SK-N-SH (cell line): ENCODE measurements around the gene BTBD2. TPM values are rescaled to one million over a fixed set of nuclear protein-coding genes. Genes with fewer than 3 reads are reported as not detected.

Experiments used
- CTCF ChIA-PET: fragments of 300-600, 350-600 bp; formaldehyde crosslinking; extraction: SDS; loops from one replicate; lab custom pipeline; 2021; lab: Yijun Ruan, JAX
- POLR2A ChIA-PET: fragments of 350-600 bp; sonication (Branson Sonifier 250); formaldehyde crosslinking; extraction: SDS; loops from one replicate; lab custom pipeline; 2020; ENCODE audit warnings: antibody characterized with exemption, inconsistent platforms; lab: Yijun Ruan, JAX
- DNase-seq: peaks from one replicate; pipeline ENCODE4 v3.0.0; 2012
- H2AFZ ChIP-seq: fragments of 200-600 bp; sonication (generic); 2 replicates; pipeline ENCODE4 v1.8.1; 2016; ENCODE audit warnings: antibody characterized with exemption, mild to moderate bottlenecking, low read depth
- H3F3A ChIP-seq: fragments of 200-600 bp; sonication (generic); replicated peaks from 2 replicates; pipeline ENCODE3; 2016; ENCODE audit warnings: antibody characterized with exemption, mild to moderate bottlenecking; ENCODE audit not compliant: insufficient read depth
- H3K27ac ChIP-seq, 2 experiments: fragments of 200-500 bp in 1 of 2; fragments of 200-600 bp in 1 of 2; sonication (Bioruptor generic) in 1 of 2; sonication (generic), shearing (Covaris generic) in 1 of 2; 2 replicates each; pipeline versions ENCODE4 v1.5.1 to v1.6.1; 2014 to 2016; ENCODE audit warnings: low read depth in 2 of 2, inconsistent platforms in 1 of 2, low read length in 1 of 2, mild to moderate bottlenecking in 1 of 2, mixed read lengths in 1 of 2
- H3K27me3 ChIP-seq: fragments of 200-600 bp; sonication (generic), shearing (Covaris generic); 2 replicates; pipeline ENCODE4 v1.6.1; 2016; ENCODE audit warnings: mixed run types; ENCODE audit not compliant: insufficient read depth
- H3K36me3 ChIP-seq, 2 experiments: fragments of 200-500 bp in 1 of 2; fragments of 200-600 bp in 1 of 2; sonication (Bioruptor generic) in 1 of 2; sonication (generic) in 1 of 2; replicated peaks in 1 of 2; 2 replicates each; pipeline versions ENCODE3 to v1.5.1; 2014 to 2016; ENCODE audit warnings: low read length in 1 of 2, mild to moderate bottlenecking in 1 of 2; ENCODE audit not compliant: insufficient read depth in 2 of 2, control insufficient read depth in 1 of 2
- H3K4me1 ChIP-seq, 2 experiments: fragments of 200-500 bp in 1 of 2; fragments of 200-600 bp in 1 of 2; sonication (Bioruptor generic) in 1 of 2; sonication (generic), shearing (Covaris generic) in 1 of 2; 2 replicates each; pipeline versions ENCODE4 v1.5.1 to v1.6.1; 2014 to 2016; ENCODE audit warnings: low read depth in 1 of 2, low read length in 1 of 2, mixed run types in 1 of 2; ENCODE audit not compliant: insufficient read depth in 2 of 2, control insufficient read depth in 1 of 2
- H3K4me2 ChIP-seq: fragments of 200-600 bp; sonication (generic), shearing (Covaris generic); 2 replicates; pipeline ENCODE4 v1.6.1; 2017; ENCODE audit warnings: mixed run types
- H3K4me3 ChIP-seq, 2 experiments: fragments of 200-500 bp in 1 of 2; fragments of 200-600 bp in 1 of 2; sonication (Bioruptor generic) in 1 of 2; sonication (generic), shearing (Covaris generic) in 1 of 2; 2 replicates each; pipeline versions ENCODE4 v1.5.1 to v1.8.1; 2014 to 2016; ENCODE audit warnings: low read depth in 2 of 2, inconsistent platforms in 1 of 2, low read length in 1 of 2, mild to moderate bottlenecking in 1 of 2, mixed read lengths in 1 of 2, moderate library complexity in 1 of 2
- H3K79me2 ChIP-seq: fragments of 200-600 bp; sonication (generic); 2 replicates; pipeline ENCODE4 v1.8.1; 2017; ENCODE audit warnings: mild to moderate bottlenecking; ENCODE audit not compliant: insufficient read depth
- H3K9ac ChIP-seq: fragments of 200-600 bp; sonication (generic); 2 replicates; pipeline ENCODE4 v1.6.1; 2017; ENCODE audit warnings: mixed run types
- H3K9me2 ChIP-seq: fragments of 200-600 bp; sonication (generic); 2 replicates; pipeline ENCODE4 v1.6.1; 2017; ENCODE audit warnings: mixed run types
- H3K9me3 ChIP-seq: fragments of 200-600 bp; sonication (generic); 2 replicates; pipeline ENCODE4 v1.6.1; 2017; ENCODE audit warnings: mixed run types, mild to moderate bottlenecking, moderate library complexity
- H4K20me1 ChIP-seq: fragments of 200-600 bp; sonication (generic); 2 replicates; pipeline ENCODE4 v1.6.1; 2017; ENCODE audit warnings: mild to moderate bottlenecking, mixed run types; ENCODE audit not compliant: insufficient read depth
- CTCF ChIP-seq: fragments of 200-600 bp; sonication (generic); IDR thresholded peaks from 2 replicates; pipeline ENCODE4 v1.6.1; 2017; ENCODE audit warnings: antibody characterized with exemption, mild to moderate bottlenecking, moderate library complexity
- ELF1 ChIP-seq: IDR thresholded peaks from 2 replicates; pipeline ENCODE4 v1.4.0; 2012
- EP300 ChIP-seq, 2 experiments: IDR thresholded peaks; 2 replicates each; pipeline versions ENCODE4 v1.4.0 to v1.6.1; 2012; ENCODE audit warnings: borderline replicate concordance in 1 of 2, low read depth in 1 of 2, low read length in 1 of 2
- EZH2phosphoT487 ChIP-seq: fragments of 200-600 bp; sonication (generic); IDR thresholded peaks from 2 replicates; pipeline ENCODE4 v1.6.1; 2017; ENCODE audit warnings: low read depth, mixed run types, mild to moderate bottlenecking, antibody characterized with exemption, moderate library complexity, borderline replicate concordance
- FOSL2 ChIP-seq: IDR thresholded peaks from 2 replicates; pipeline ENCODE4 v1.4.0; 2012; ENCODE audit warnings: low read depth, mild to moderate bottlenecking, moderate library complexity, borderline replicate concordance
- FOXJ3 ChIP-seq: sonication (generic); formaldehyde crosslinking; IDR thresholded peaks from 2 replicates; pipeline ENCODE4 v1.5.1; 2020; ENCODE audit warnings: mild to moderate bottlenecking, missing genetic modification reagents
- FOXM1 ChIP-seq: IDR thresholded peaks from 2 replicates; pipeline ENCODE4 v1.4.0; 2012; ENCODE audit warnings: low read depth, mild to moderate bottlenecking
- GABPA ChIP-seq: IDR thresholded peaks from 2 replicates; pipeline ENCODE4 v1.4.0; 2012; ENCODE audit warnings: low read depth, mild to moderate bottlenecking
- GATA2 ChIP-seq: sonication (generic); formaldehyde crosslinking; IDR thresholded peaks from 2 replicates; pipeline ENCODE4 v1.5.0; 2020; ENCODE audit warnings: mild to moderate bottlenecking, missing genetic modification reagents
- IRF3 ChIP-seq: fragments of 150-350 bp; IDR thresholded peaks from 2 replicates; pipeline ENCODE4 v1.6.1; 2016; ENCODE audit warnings: mild to moderate bottlenecking, low read depth, low read length
- JUND ChIP-seq: IDR thresholded peaks from 2 replicates; pipeline ENCODE4 v1.4.0; 2012
- MAX ChIP-seq: IDR thresholded peaks from 2 replicates; pipeline ENCODE4 v1.4.0; 2012; ENCODE audit warnings: low read depth
- MEF2A ChIP-seq: IDR thresholded peaks from 2 replicates; pipeline ENCODE4 v1.4.0; 2012; ENCODE audit warnings: low read depth, borderline replicate concordance
- MXI1 ChIP-seq: IDR thresholded peaks from 2 replicates; pipeline ENCODE4 v1.6.1; 2012; ENCODE audit warnings: mild to moderate bottlenecking, low read depth, low read length, improper control_type of control experiment
- NFIC ChIP-seq: IDR thresholded peaks from 2 replicates; pipeline ENCODE4 v1.4.0; 2012; ENCODE audit warnings: borderline replicate concordance
- PBX3 ChIP-seq: IDR thresholded peaks from 2 replicates; pipeline ENCODE4; 2012
- POLR2AphosphoS5 ChIP-seq: IDR thresholded peaks from 2 replicates; pipeline ENCODE4 v1.6.1; 2012; ENCODE audit warnings: low read depth, low read length
- RCOR1 ChIP-seq: fragments of 150-350 bp; IDR thresholded peaks from 2 replicates; pipeline ENCODE4 v1.6.1; 2017; ENCODE audit warnings: antibody characterized with exemption, low read length
- RXRA ChIP-seq: IDR thresholded peaks from 2 replicates; pipeline ENCODE4 v1.4.0; 2012; ENCODE audit warnings: low read depth, mild to moderate bottlenecking, borderline replicate concordance
- SMC3 ChIP-seq: IDR thresholded peaks from 2 replicates; pipeline ENCODE4 v1.6.1; 2012; ENCODE audit warnings: low read depth, low read length, improper control_type of control experiment
- TCF12 ChIP-seq: IDR thresholded peaks from 2 replicates; pipeline ENCODE4 v1.4.0; 2012
- TEAD4 ChIP-seq: IDR thresholded peaks from 2 replicates; pipeline ENCODE4 v1.4.0; 2012; ENCODE audit warnings: mild to moderate bottlenecking, borderline replicate concordance; ENCODE audit not compliant: insufficient read depth
- ZBTB33 ChIP-seq: IDR thresholded peaks from 2 replicates; pipeline ENCODE4 v1.4.0; 2012; ENCODE audit warnings: low read depth, borderline replicate concordance
- WGBS: methylation state at CpG from one replicate; pipeline ENCODE4 v1.1.6; 2017; ENCODE audit warnings: low lambda C conversion rate; 5-methylcytosine and 5-hydroxymethylcytosine counted together
- polyA plus RNA-seq, 3 experiments: library from polyadenylated mRNA; depleted of rRNA; stranded (reverse); fragments of >200 nt; gene quantifications; 2 replicates each; pipeline ENCODE4 v1.2.3, GENCODE V29; 2012

The BTBD2 gene
- polyA plus RNA-seq, 1 of the 3 experiments (the other 2 are of a cell fraction) = 66.8 TPM

- TF ChIP-seq CTCF = no peak
- TF ChIP-seq IRF3 = no peak
- no peak for TF ChIP-seq RCOR1
- no peak for TF ChIP-seq TCF12
- TF ChIP-seq FOXM1 = no peak
- no peak for TF ChIP-seq MEF2A
- TF ChIP-seq, all 33 proteins: peak for 0
Measured at GRCh38 chr19:2013683-2013961, 1.9 kb downstream of the BTBD2 start (continued).

- CTCF ChIA-PET = no interaction called here
- peaks cover 82% of the 10 kb centered on the region for H3K79me2 ChIP-seq
- POLR2A ChIA-PET = no interaction called here
Measured at GRCh38 chr19:2012941-2013682, 2.4 kb downstream of the BTBD2 start.

More at GRCh38 chr19:2012941-2013682, 2.4 kb downstream of the BTBD2 start:
- Histone ChIP-seq H3K27me3 (no peaks in the 10 kb centered on the region), H3K9ac (no peak overlapping the region), H3K4me3 (no peak overlapping the region), H3K4me2 (peak overlapping the region; percentile 94), H3K9me2 (no peaks in the 10 kb centered on the region), H3K4me1 (peaks cover 4 to 18% of the 10 kb centered on the region in 2 experiments; a peak in 2 of 4 replicates), H4K20me1 (peaks cover 17% of the 10 kb centered on the region), H3K36me3 (no peaks in the 10 kb centered on the region), H2AFZ (no peak overlapping the region), H3F3A (peaks cover 9% of the 10 kb centered on the region), H3K9me3 (no peaks in the 10 kb centered on the region), H3K27ac (no peak overlapping the region)
- peak; percentile 22 for DNase-seq
- 95% methylated on average over 18 of the region's 21 CpGs for WGBS
- TF ChIP-seq RXRA (no peak), ELF1 (no peak), JUND (no peak), PBX3 (no peak), NFIC (no peak), CTCF (no peak), EP300 (IDR thresholded peaks at IDR 0.05; ENCODE audit: borderline replicate concordance in 1 of 2, low read depth in 1 of 2, low read length in 1 of 2) (no peak), TEAD4 (no peak), MXI1 (no peak), MAX (no peak), FOXM1 (no peak), POLR2AphosphoS5 (no peak), ZBTB33 (no peak), FOXJ3 (no peak), SMC3 (no peak), GABPA (no peak), EZH2phosphoT487 (no peak), FOSL2 (no peak), GATA2 (CRISPR knock-in tag) (no peak)
